ENCODE data around the gene TFEB.

The TFEB gene

GRCh38 chr6:41664271-41664670 lies 71.1 kb downstream of the TFEB start:
- H3K27ac ChIP-seq (replicated peaks), result no peak overlapping the region
- no peak overlapping the region for H3K4me3 ChIP-seq (replicated peaks; ENCODE audit: insufficient read depth, low read length)
- peaks cover 5% of the 10 kb centered on the region for H3K27me3 ChIP-seq (ENCODE audit: insufficient read depth, poor library complexity, severe bottlenecking)
- TF ChIP-seq, protein P1, sequence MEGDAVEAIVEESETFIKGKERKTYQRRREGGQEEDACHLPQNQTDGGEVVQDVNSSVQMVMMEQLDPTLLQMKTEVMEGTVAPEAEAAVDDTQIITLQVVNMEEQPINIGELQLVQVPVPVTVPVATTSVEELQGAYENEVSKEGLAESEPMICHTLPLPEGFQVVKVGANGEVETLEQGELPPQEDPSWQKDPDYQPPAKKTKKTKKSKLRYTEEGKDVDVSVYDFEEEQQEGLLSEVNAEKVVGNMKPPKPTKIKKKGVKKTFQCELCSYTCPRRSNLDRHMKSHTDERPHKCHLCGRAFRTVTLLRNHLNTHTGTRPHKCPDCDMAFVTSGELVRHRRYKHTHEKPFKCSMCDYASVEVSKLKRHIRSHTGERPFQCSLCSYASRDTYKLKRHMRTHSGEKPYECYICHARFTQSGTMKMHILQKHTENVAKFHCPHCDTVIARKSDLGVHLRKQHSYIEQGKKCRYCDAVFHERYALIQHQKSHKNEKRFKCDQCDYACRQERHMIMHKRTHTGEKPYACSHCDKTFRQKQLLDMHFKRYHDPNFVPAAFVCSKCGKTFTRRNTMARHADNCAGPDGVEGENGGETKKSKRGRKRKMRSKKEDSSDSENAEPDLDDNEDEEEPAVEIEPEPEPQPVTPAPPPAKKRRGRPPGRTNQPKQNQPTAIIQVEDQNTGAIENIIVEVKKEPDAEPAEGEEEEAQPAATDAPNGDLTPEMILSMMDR (IDR thresholded peaks at IDR 0.05; ENCODE audit: insufficient read depth, low read length), result no peak
- no peak for TF ChIP-seq POLR2AphosphoS5 (IDR thresholded peaks at IDR 0.05; ENCODE audit: low read depth)
- no peak for TF ChIP-seq SPI1 (IDR thresholded peaks at IDR 0.05; ENCODE audit: borderline replicate concordance, low read depth)
- no peak for TF ChIP-seq GABPA (IDR thresholded peaks at IDR 0.05; ENCODE audit: low read depth)
- no peak for TF ChIP-seq REST (IDR thresholded peaks at IDR 0.05; ENCODE audit: insufficient replicate concordance, low read depth)
- DNase-seq (ENCODE audit: low read depth in 1 of 2, low spot score in 1 of 2), result no peak

- TF ChIP-seq SPI1 (IDR thresholded peaks at IDR 0.05; ENCODE audit: borderline replicate concordance, low read depth), result no peak
- TF ChIP-seq, protein P1 (IDR thresholded peaks at IDR 0.05; ENCODE audit: insufficient read depth, low read length), result no peak
- no peak for TF ChIP-seq GABPA (IDR thresholded peaks at IDR 0.05; ENCODE audit: low read depth)
- no peak for TF ChIP-seq REST (IDR thresholded peaks at IDR 0.05; ENCODE audit: insufficient replicate concordance, low read depth)
- TF ChIP-seq POLR2AphosphoS5 (IDR thresholded peaks at IDR 0.05; ENCODE audit: low read depth), result no peak
- peaks cover 5% of the 10 kb centered on the region for H3K27me3 ChIP-seq (ENCODE audit: insufficient read depth, poor library complexity, severe bottlenecking)
- DNase-seq (ENCODE audit: low read depth in 1 of 2, low spot score in 1 of 2), result no peak
- no peak overlapping the region for H3K27ac ChIP-seq (replicated peaks)
- H3K4me3 ChIP-seq (replicated peaks; ENCODE audit: insufficient read depth, low read length), result no peak overlapping the region
These were observed 71.8 kb downstream of the TFEB start for GRCh38 chr6:41663568-41663967.

DNA sequence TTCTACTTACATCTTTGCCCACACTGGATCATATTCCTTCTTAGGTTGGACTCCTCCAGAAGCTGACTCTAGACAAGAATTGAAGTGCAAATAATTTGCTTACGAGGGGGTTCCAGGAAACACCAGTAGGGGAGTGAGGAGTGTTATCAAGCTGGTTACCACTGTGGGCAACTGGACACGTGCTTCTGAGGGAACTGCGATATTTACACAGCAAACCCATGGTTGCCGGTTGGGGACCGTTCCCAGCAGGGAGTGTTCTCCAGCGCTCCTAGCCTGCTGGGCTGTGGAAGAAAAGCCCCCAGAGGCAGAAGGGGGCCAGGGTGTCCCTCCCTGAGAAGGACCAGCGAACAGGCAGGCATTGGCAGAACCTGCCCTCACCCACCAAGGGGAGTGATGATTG lies 75.5 kb downstream of the TFEB start:
- Histone ChIP-seq H3K27ac (replicated peaks) (no peak overlapping the region), H3K27me3 (ENCODE audit: insufficient read depth, poor library complexity, severe bottlenecking) (peaks cover 5% of the 10 kb centered on the region), H3K4me3 (replicated peaks; ENCODE audit: insufficient read depth, low read length) (no peak overlapping the region)
- DNase-seq (ENCODE audit: low read depth in 1 of 2, low spot score in 1 of 2), result no peak
- TF ChIP-seq POLR2AphosphoS5 (IDR thresholded peaks at IDR 0.05; ENCODE audit: low read depth), result no peak
- TF ChIP-seq, protein P1 (IDR thresholded peaks at IDR 0.05; ENCODE audit: insufficient read depth, low read length), result no peak
- no peak for TF ChIP-seq REST (IDR thresholded peaks at IDR 0.05; ENCODE audit: insufficient replicate concordance, low read depth)
- TF ChIP-seq SPI1 (IDR thresholded peaks at IDR 0.05; ENCODE audit: borderline replicate concordance, low read depth), result no peak
- TF ChIP-seq GABPA (IDR thresholded peaks at IDR 0.05; ENCODE audit: low read depth), result no peak
